Lower leg skin (tissue), 3 donors: ENCODE results near the gene YAP1.

Experiments used
- CTCF ChIP-seq, 3 donors: fragments of 450-650 bp; IDR thresholded peaks; one replicate each; pipeline ENCODE4 v1.5.1; 2016; ENCODE audit warnings: antibody characterized with exemption in 3 of 3, mild to moderate bottlenecking in 3 of 3, moderate library complexity in 2 of 3
- POLR2A ChIP-seq, 2 donors: fragments of 450-650 bp; IDR thresholded peaks; one replicate each; pipeline ENCODE4 v1.6.1; 2016 to 2017; ENCODE audit warnings: antibody characterized with exemption in 2 of 2, mild to moderate bottlenecking in 1 of 2, moderate library complexity in 1 of 2

- TF ChIP-seq CTCF (IDR thresholded peaks at IDR 0.05) (no peak), POLR2A (IDR thresholded peaks at IDR 0.05) (no peak)
Observed at GRCh38 chr11:102171101-102171500, 60.9 kb downstream of the YAP1 start.
